CD4-positive, alpha-beta T cell treated with Interleukin-15 for 4 hours (primary cell): ENCODE results near the gene LINGO1.

Experiments used
- DNase-seq: peaks from one replicate; pipeline ENCODE4 v3.0.0-alpha.2; 2020; ENCODE audit warnings: low spot score

The LINGO1 gene

DNA sequence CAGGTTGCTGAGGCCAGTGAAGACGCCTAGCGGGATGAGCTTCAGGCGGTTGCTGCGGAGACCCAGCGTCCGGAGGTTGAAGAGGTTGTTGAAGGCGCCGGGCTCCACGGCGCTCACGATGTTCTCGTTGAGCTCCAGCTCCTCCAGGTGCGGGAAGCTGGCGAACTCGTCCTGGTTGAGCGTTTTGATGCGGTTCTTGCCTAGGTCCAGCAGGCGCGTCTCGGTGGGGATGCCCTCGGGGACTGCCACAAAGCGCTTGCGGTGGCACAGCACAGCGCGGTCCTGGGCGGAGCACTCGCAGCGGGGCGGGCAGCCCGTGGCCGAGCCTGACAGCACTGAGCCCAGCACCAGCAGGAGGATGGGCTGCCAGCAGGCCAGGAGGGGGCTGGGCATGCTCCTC is 17.2 kb downstream of the LINGO1 start:
- no peak for DNase-seq

DNA sequence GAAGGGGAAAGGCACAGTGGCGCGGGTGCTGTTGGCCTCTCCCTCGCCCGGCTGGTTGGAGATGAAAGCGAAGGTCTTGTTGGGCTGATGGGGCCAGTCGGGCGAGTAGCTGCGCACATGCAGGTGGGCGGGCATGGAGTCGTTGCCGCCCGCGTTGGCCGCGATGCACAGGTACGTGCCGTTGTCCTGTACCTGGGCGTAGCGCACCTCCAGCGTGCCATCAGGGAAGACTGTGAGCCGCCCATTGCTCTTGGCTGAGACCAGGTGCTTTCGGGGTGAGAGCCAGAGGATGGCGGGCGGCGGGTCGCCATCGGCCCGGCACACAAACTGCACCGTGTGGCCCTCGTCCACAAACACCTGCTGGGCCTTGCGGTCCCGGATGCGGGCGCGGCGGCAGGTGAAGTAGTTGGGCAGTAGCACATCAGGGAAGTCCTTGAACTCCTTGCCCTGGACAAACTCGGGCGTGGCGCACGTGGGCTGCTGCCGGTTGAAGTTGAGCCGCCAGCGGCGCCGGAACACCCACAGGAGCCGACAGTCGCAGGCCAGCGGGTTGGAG is 18.4 kb downstream of the LINGO1 start:
- no peak for DNase-seq

DNA sequence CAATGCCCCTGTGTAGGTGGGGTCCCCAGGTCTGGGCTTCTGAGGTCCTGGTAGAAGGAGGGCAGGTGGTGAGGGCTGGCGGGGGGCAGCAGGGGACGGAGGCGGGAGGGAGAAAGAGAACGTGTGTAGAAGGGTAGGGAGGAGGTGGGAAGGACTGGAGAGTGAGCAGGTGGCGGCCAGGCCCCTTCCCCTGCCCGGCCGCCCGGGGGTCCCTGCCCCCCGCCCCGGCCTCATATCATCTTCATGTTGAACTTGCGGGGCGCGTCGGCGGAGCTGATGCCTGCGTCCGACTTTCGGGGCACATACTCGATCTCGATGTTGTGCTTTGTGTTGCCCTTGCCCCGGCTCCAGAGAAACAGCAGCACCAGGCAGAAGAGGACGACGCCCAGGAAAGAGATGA is 18.9 kb downstream of the LINGO1 start:
- no peak for DNase-seq

DNA sequence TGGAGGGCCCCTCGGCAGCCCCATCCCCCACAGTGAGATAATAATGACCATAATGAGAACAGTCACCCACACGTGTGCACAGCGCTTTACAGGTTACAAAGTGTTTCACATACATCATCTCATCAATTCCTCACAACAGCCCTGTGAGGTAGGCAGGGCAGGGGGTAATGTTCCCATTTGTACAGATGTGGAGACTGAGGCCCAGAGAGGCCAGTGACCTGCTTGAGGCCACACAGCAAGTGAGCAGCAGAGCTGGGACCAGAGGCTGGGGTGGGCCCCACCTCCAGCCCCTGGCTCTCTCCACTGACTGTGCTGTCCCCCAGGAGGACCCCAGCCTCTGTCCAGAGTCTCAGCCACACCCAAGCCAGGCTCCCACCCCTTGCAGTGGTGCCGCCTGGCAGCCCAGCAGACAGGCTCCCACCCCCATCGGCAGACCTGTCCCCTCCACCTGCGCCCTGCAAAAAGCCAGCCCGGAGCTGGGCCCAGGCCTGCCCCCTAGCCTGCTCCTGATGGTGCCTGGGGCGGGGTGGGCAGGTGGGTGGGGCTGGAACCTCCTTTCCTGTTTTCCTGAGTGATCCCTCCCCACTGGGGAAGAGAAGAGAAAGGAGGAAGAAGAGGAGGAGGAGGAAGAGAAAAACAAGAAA is 19.6 kb downstream of the LINGO1 start:
- no peak for DNase-seq

DNA sequence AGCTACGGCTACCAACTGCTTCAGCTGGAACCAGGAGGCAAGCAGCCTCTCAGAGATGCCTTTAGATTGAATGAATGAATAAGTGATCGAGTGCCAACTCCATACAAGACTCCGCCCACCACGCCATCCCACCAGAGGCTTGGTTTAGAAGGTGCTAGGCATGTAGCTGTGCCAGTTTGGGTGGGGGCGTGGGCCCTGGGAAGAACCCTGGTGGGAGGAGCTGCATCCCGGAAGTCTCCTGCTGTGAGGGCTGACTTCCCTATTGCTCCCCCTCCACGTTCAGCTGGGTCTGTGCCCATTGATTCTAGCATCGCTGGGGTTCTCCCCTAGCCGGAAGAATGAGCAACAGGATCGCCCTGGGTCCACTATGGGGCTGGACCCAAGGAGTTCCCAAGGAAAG is 20.9 kb downstream of the LINGO1 start:
- DNase-seq: no peak

DNA sequence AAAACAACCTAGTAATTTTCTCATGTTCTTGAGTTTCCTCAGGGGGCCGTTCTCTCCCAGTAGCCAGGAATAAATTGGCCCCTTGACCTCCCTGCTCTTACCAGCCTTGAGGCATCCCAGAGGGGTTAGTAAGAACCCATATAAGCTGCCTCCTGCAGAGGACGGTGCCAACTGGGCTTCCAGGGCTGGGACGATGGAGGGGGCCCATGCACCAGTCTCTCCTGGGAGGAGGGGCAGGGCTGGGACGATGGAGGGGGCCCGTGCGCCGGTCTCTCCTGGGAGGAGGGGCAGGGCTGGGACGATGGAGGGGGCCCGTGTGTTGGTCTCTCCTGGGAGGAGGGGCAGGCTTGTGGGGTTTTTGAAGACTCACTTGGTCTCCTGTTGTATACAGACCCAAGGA is 22.0 kb downstream of the LINGO1 start:
- no peak for DNase-seq

DNA sequence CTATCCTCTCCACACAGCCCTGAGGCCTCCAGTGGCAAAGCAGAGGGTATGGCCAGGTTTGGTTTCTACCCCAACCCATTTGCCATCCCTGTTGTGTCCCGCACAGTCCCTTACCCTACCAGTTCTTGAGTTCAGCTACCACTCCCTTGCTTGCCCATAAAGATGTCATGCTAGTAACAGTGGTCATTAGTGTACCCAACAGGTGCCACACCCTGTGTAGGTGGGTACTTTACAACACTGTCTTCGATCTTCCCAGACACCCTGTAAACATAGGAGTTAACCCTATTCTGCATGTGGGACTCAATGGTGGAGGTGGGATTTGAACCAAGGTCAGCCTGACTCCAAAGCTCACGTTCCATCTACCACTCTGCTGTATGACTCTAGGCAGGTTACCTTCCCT is 23.2 kb downstream of the LINGO1 start:
- no peak for DNase-seq

DNA sequence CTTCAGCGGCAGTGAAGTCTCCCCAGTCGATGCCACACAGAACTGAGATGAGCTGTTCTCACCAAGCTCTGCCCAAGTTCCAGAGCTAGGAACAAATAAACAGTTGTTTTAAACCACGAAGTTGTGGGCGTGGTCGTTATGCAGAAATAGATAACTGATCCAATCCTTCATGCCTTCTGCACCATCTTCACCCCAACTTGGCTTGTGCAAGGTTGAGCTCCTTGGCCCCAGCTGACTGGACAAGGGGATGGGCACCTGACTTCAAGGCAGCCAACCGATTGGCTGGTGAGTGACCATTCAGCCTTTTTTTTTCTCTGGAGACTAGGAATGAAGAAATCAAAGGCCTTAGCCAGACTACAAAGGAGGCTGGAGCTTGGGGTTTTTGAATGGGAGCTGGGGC is 23.9 kb downstream of the LINGO1 start:
- DNase-seq: no peak

DNA sequence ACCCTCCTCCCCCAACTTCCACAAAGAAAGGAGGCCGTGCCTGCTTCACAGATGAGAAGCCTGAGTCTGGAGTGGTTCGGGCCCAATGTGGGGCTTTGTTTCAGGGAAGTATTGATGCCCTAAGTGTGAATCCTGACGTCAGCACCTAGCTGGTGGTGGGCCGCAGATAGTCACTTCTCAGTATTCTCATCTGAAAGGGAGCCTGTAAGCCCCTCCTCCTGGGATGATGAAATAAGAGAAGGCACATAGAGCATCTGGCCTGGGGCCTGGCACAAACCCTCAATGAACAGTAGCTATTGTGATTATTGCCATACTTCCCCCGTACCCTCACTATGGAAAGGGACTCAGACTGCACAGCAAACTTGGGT is 24.8 kb downstream of the LINGO1 start:
- DNase-seq: no peak

DNA sequence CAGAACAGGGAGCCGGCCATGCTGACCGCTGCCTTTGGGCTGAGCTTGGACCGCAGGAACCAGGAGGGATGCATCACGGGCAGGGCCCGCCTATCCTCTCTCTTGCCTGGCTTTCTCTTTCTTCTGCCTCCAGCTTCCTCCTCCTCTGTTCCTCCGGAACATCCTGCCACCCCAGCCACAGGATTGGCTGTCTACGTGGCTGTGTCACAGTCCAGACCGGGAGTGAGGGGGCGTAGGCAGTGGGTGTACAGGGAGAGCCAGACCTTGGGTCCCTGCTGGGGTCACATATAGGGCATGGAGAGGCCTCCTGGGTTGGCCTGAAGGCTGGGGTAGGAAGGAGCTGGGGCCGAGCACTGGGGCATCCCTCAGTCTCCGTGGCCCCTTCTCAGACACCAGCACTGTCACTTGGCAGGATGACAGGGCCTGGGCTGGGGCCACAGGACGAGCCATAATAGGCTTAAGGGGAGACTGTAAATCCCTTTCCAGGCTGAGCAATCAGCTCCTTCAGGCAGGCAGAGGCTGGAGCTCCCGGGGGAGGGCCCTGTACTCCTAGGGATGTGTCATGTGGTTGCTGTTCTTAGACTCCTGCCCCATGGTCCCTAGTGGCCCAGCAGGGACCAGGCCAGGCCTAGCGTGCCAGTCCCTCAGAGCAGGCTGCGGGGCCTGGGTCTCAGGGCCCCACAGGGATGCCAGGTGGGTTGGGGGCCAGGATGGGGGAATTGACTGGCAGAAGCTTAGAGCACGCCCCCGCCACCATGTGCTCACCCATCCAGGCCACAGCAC is 25.4 kb downstream of the LINGO1 start:
- DNase-seq: no peak

DNA sequence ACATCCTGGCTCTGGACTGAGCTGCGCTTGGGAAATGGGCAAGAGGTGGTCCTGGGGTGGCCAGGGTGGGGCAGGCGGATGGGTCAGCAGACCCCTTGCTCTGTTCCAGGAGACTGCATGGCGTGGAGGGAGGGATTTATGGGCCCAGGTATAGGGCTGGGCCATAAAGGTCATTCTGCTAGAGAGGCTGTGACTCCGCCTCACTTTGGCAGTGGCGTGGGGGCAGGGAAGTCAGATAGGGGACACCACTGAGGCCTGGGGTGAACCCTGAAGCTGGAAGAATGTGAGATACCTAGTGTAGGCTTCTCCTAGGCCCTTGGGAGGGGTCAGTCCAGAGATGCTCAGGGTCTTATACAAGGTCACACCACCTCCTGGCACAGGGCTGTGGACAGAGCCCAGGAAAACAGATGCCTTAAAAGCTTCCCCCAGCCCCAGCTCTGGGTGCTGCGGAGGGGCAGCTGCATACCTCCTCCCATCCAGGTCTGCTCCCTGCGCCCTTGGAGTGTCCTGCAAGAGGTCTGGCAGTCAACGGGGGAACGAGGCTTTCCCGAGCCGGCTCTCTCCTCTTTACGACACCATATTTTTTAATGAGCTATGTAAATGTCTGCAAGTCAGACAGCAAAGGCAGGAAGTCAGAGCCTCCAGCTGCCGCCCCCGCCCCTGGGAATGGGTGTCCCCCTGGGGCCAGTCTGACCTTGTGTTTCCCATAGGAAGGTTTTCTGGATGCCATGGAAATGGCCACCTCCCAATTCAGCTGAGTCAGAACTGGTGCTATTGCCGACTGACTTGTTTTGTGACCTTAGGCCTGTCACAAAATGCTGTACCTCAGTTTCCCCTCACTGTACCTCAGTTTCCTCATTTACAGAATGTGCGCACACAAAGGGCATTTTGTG is 26.3 kb downstream of the LINGO1 start:
- no peak for DNase-seq

DNA sequence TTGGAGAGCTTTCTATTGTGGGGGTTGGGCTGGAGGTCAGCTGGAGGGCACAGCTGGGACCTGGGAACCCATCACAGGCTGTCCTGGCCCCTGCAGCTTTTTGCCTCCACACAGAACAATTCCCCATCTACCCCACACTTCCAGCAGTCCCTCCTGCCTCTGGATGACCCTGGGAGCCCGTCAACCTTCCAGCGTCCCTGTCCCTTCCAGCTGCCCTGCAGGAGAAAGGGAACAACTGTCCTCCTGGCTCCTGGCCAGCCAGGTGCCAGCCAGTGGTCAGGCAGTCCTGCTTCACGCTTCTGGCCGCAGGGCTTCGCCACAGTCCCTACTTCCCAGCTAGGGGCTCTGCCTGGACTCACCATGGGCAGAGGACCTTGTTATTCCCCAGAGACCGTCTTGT is 27.2 kb downstream of the LINGO1 start:
- DNase-seq: no peak

DNA sequence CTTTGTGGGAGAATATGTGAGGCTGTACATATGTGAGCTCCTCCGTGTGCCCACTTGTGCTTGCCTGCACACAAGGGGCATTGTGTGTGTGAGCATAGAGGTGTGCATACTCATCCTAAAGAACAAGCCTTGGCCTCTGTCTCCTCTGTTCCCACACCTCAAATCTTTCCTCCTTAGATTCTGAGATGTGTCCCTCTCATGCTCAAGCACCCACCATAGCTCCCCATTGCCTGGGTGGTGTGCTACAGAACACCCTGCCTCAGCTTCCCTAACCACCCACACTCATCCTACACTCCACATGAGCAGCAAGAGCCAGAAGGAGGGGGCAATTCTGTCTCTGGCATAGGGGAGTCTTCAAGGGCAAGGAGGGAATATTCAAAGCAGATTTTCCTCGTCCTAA is 27.7 kb downstream of the LINGO1 start:
- DNase-seq: no peak

DNA sequence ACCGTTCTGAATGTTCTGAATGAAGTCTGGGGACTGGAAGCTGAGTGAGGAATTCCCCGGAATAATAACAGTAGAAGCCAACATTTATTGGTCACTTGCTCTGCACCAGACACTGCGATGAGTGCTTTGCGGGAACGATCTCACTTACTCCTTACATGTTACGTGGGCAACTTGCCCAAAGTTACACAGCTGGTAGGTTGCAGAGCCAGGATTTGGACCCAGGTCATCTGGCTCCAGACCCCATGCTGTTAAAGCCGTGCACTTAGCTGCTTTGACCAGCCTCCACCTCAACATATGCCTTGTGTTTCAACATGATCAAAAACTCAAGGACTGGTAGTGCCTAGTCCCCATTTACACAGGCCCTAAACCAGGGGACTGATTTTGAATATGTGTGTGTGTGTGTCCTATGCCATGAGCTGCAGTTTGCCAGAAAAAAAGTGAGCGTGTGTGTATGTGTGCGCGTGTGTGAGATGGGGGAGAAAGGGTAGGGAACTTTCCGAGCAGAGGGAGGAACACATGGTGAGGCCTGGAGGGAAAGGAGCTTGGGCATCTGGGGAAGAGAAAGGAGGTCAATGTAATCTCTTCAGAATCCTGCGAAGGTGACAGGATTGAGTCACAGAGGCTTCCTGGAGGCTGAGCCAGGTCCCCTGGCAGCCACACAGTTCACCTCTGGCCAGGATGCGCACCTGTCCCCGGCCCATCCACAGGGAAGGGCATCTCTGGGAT is 28.9 kb downstream of the LINGO1 start:
- DNase-seq: no peak

DNA sequence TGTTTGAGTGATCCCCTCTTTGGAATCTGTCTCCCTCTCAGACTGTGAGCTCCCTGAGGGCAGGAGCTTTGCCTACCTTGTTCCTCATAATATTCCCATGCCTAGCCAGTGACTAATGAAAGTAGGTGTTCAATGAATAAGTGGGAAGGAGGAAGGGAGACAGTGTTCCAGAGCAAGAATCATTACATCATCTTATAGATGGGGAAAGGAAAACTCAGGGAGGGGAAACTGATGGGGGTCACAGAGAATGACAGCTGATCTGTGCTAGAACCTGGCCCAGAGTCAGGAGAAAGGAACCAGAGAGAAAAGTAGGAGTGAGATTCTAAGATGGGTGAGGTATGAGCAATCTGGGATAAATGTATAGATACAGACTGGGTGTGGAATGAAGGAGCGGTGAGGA is 29.9 kb downstream of the LINGO1 start:
- DNase-seq: no peak

DNA sequence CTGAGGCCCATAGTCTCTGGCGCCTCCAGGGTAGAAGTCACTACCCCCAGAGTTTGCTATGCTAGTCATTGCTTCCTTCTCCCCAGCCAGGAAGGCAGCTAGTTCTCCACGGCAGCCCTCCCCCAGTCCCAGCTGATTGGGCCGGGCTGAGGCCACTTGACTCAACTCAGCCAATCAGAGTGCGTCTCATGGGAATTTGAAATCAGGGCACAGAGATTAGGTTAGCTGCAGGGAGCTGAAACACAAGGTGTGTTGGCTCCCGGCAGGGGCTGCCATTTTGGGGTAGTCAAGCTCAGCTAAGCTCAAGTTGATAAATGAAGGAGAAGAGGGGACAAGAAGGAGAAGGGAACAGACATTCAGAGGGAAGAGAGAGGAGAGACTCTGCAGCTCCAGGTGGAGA is 32.8 kb downstream of the LINGO1 start:
- no peak for DNase-seq

DNA sequence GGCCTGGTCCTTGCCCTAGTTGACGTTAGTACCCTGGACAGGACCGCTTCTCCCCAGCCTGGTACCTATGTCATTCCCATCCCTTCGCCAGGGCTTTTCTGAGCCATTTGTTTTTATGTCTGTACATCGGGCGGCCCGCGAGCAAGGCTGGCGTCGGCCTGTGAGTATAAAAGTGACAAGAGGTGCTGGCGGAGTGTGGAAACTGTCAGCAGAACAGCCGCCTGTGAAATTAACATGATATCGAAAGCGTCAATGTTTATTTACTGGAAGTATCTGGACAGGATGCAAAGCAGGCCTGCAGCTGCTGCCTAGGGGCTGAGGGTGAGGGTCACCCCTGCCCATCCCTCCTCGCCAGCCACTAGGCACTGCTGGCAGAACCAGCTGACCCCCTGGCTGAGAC is 33.4 kb downstream of the LINGO1 start:
- DNase-seq: no peak

DNA sequence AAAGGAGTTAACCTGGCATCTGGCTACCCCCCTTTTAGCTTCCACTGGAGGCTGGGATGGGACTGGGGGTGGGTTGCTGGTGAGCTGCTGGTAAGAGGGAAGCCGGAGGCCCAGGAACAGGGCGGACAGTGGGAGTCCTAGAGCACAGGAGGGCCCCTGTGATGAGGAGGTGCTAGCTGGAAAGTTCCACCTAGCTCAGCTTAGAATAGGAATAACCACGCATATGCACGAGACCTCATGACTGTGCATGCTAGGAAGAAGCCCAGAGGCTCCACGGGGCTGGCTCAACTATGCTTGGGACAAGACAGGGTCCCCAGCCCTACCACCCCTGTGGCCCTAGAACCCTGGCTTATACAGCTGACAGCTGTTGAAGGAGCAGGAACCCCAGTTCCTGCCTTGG is 34.1 kb downstream of the LINGO1 start:
- no peak for DNase-seq

DNA sequence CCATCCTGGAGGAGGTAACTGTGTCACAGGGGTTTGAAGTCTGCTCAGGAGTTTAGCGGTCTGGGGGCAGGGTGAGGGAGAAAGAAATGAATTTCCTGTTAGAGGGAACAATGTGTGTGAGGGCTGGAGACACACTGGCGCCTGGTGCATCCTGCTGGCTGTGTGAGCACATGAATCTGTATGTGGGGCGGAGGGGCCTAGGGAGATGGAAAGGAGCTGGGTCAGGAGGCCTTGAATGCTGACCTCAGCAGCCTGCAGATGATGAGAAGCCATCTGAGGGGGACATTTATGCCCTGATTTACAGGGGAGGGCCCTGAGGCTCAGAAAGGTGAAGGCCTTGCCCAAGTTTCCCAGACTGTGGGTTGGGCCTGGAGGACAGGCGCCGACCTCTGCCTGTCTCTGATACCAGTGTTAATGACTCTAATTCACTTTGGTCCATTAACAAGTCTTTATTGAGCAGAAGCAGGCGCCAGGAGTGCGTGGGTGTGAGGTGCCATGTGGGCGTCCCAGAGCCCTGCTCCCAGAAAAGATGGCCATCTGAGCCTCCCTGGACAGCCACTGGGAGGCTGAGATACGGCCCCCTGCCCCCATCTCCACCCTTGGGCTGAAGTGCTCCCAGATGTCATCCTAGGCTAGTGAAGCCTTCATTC is 34.8 kb downstream of the LINGO1 start:
- no peak for DNase-seq

DNA sequence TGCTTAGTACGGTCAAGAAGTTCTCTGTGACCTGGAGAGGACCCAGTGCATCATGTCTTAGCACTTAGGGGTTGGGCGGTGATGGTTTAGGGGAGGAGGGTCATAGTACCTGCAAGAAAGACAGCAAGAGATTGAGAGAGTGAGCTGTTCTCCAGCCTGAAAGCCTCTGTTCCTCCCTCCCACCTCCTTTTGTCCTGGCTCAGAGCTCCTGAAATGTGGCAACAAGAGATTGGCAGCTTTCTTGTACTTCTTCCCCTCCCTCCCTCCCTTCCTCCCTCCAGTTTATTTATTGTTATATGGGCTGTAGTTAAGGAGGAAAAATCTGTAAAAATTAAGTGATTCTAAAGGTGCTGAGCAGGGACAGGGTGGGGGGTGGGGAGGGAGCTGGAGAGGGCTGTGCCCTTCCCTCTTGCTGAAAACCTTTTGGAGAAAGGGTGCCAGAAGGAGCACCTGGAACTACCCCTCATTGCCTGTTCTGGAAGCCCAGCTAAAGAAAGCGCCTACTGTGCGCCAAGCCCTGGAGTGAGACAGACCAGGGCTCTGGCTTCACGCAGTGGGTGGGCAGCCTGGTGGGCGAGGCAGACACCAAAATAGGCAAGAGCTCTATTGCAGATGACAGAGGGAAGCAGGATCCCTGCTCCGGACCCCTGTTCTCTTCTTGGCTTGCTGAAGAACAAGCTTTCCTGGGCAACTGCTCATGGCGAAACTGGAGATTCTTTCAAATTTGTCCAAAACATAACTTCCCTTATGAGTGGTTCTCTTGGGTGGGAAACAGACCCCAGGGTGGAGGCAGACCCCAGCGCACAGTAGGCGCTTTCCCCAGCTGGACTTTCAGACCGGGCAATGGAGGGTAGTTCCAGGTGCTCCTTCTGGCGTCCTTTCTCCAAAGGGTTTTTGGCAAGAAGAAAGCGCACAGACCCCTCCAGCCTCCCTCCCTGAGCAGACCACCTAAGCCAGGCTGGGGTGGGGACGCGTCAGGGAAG is 35.6 kb downstream of the LINGO1 start:
- DNase-seq: no peak
